Neural cell (in vitro differentiated cells): ENCODE results near the gene NCK1.

Experiments
- CTCF ChIP-seq: fragments of 450-650 bp; IDR thresholded peaks from 2 replicates; pipeline ENCODE4 v1.5.1; 2014; ENCODE audit warnings: antibody characterized with exemption, mild to moderate bottlenecking, moderate library complexity; ENCODE audit not compliant: poor library complexity, severe bottlenecking
- EP300 ChIP-seq: fragments of 450-650 bp; conservative IDR thresholded peaks from 2 replicates; pipeline ENCODE4 v1.6.1; 2014; ENCODE audit warnings: antibody characterized with exemption, mild to moderate bottlenecking, moderate library complexity; ENCODE audit not compliant: poor library complexity, severe bottlenecking
- EZH2 ChIP-seq: fragments of 200-600, 300-800 bp; shearing (Covaris generic), sonication (generic); IDR thresholded peaks from 2 replicates; pipeline ENCODE4 v1.6.1; 2014; ENCODE audit warnings: antibody characterized with exemption, low read length, borderline replicate concordance, mild to moderate bottlenecking; ENCODE audit not compliant: insufficient read depth, poor library complexity, severe bottlenecking
- MXI1 ChIP-seq: fragments of 450-650 bp; conservative IDR thresholded peaks from 2 replicates; pipeline ENCODE4 v1.6.1; 2014; ENCODE audit warnings: antibody characterized with exemption, mild to moderate bottlenecking; ENCODE audit not compliant: poor library complexity, severe bottlenecking
- POLR2AphosphoS5 ChIP-seq: IDR thresholded peaks from 2 replicates; pipeline ENCODE4 v1.6.1; 2012
- RAD21 ChIP-seq: fragments of 450-650 bp; conservative IDR thresholded peaks from 2 replicates; pipeline ENCODE4 v1.6.1; 2014; ENCODE audit warnings: antibody characterized with exemption, mild to moderate bottlenecking, moderate library complexity
- REST ChIP-seq: IDR thresholded peaks from 2 replicates; pipeline ENCODE4 v1.6.1; 2012; ENCODE audit warnings: borderline replicate concordance
- SMC3 ChIP-seq: fragments of 450-650 bp; conservative IDR thresholded peaks from 2 replicates; pipeline ENCODE4 v1.6.1; 2014; ENCODE audit warnings: antibody characterized with exemption, mild to moderate bottlenecking, moderate library complexity; ENCODE audit not compliant: poor library complexity
- TAF1 ChIP-seq: IDR thresholded peaks from 2 replicates; pipeline ENCODE4 v1.6.1; 2012; ENCODE audit warnings: low read depth

- TF ChIP-seq POLR2AphosphoS5, result no peak
- TF ChIP-seq CTCF, result no peak
- no peak for TF ChIP-seq REST
- TF ChIP-seq TAF1, result no peak
- no peak for TF ChIP-seq EP300
- no peak for TF ChIP-seq EZH2
- no peak for TF ChIP-seq RAD21
- no peak for TF ChIP-seq MXI1
- TF ChIP-seq SMC3, result no peak
Observed at GRCh38 chr3:136819731-136820679, 42.0 kb upstream of the NCK1 start.
